Measurements from ENCODE around the gene NAXE. TPM values are rescaled to one million over a fixed set of nuclear protein-coding genes. Genes with fewer than 3 reads are reported as not detected.

NAXE gene
- total and polyA plus RNA-seq, 2 of the 13 experiments (the other 11 are each of a cell fraction or from before 2014, with no cell fraction given): 39.4 to 59.4 TPM

DNA sequence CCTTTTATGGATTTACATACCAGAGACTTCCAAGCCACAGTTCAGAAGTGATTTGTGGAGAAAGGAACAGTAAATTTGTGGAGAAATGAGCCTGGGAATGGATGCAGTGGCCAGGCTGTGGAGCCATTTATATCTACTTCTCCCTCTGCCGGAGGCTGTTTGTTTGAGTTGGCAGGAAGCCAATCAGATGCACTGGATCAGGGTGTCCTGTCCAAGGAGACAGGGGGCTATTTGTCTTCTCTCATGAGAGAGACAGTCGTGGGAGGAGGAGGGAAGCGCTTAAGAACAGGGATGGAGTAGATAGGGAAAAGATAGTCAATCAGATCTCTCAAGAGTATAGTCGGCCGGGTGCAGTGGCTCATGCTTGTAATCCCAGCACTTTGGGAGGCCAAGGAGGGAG is 24.9 kb downstream of the NAXE start (continued):
- TF ChIP-seq, protein P1, sequence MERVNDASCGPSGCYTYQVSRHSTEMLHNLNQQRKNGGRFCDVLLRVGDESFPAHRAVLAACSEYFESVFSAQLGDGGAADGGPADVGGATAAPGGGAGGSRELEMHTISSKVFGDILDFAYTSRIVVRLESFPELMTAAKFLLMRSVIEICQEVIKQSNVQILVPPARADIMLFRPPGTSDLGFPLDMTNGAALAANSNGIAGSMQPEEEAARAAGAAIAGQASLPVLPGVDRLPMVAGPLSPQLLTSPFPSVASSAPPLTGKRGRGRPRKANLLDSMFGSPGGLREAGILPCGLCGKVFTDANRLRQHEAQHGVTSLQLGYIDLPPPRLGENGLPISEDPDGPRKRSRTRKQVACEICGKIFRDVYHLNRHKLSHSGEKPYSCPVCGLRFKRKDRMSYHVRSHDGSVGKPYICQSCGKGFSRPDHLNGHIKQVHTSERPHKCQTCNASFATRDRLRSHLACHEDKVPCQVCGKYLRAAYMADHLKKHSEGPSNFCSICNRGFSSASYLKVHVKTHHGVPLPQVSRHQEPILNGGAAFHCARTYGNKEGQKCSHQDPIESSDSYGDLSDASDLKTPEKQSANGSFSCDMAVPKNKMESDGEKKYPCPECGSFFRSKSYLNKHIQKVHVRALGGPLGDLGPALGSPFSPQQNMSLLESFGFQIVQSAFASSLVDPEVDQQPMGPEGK (CRISPR knock-in tag; IDR thresholded peaks at IDR 0.05): peak; percentile 68
- TF ChIP-seq LCORL (IDR thresholded peaks at IDR 0.05): peak; percentile 42; the same call in 1 of the 2 replicates
- TF ChIP-seq LCORL (CRISPR knock-in tag; IDR thresholded peaks at IDR 0.05): no peak
- no peak for TF ChIP-seq SOX6 (IDR thresholded peaks at IDR 0.05)
- TF ChIP-seq SOX6 (CRISPR knock-in tag; IDR thresholded peaks at IDR 0.05): peak; percentile 29; the same call in 1 of the 2 replicates
- TF ChIP-seq, protein P2, sequence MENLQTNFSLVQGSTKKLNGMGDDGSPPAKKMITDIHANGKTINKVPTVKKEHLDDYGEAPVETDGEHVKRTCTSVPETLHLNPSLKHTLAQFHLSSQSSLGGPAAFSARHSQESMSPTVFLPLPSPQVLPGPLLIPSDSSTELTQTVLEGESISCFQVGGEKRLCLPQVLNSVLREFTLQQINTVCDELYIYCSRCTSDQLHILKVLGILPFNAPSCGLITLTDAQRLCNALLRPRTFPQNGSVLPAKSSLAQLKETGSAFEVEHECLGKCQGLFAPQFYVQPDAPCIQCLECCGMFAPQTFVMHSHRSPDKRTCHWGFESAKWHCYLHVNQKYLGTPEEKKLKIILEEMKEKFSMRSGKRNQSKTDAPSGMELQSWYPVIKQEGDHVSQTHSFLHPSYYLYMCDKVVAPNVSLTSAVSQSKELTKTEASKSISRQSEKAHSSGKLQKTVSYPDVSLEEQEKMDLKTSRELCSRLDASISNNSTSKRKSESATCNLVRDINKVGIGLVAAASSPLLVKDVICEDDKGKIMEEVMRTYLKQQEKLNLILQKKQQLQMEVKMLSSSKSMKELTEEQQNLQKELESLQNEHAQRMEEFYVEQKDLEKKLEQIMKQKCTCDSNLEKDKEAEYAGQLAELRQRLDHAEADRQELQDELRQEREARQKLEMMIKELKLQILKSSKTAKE (CRISPR knock-in tag; IDR thresholded peaks at IDR 0.05; ENCODE audit: borderline replicate concordance): 0 out of 2 replicates have a peak, but pooled peaks have one; percentile 17
- TF ChIP-seq NCOA2 (CRISPR knock-in tag; IDR thresholded peaks at IDR 0.05): peak; percentile 32; the same call in 1 of the 2 replicates

GRCh38 chr1:156618853-156619581 is 27.4 kb downstream of the NAXE start, which contains the start of gene HAPLN2:
Gene HAPLN2 (plus strand): TSS chr1:156619415. CDS start chr1:156623491, 4,076 bp downstream.
- Histone ChIP-seq H3K36me3 (replicated peaks in 1 of 2; ENCODE audit: control insufficient read depth in 1 of 2, insufficient read depth in 2 of 2, low read length in 2 of 2) (no peaks in the 10 kb centered on the region), H3K4me2 (ENCODE audit: low read depth, low read length) (no peak within 1 kb of the TSS), H2AFZ (ENCODE audit: low read length) (no peak within 1 kb of the TSS), H3K9ac (ENCODE audit: insufficient read depth, low read depth, low read length) (no peak within 1 kb of the TSS), H3K9me3 (ENCODE audit: low read length) (no peaks in the 10 kb centered on the region), H3K27ac (ENCODE audit: extremely low read length, insufficient read depth, low read length) (no peak within 1 kb of the TSS), H3K27me3 (ENCODE audit: control insufficient read depth in 1 of 2, insufficient read depth in 2 of 2, low read length in 2 of 2) (peaks cover 12 to 34% of the 10 kb centered on the region in 2 experiments), H3K79me2 (ENCODE audit: insufficient read depth, low read length) (no peaks in the 10 kb centered on the region), H4K20me1 (ENCODE audit: insufficient read depth, low read length) (no peaks in the 10 kb centered on the region), H3K4me3 (replicated peaks in 1 of 3; ENCODE audit: insufficient read depth in 1 of 3, low read depth in 2 of 3, low read length in 3 of 3) (no peak within 1 kb of the TSS), H3K4me1 (ENCODE audit: insufficient read depth, low read length) (peaks cover 37% of the 10 kb centered on the region)
- 6% methylated on average over 7 of the region's 7 CpGs for WGBS (ENCODE audit: low lambda C conversion rate)
- intact Hi-C loops (cut with micrococcal nuclease; ENCODE audit: unreplicated experiment): no loop called here
- in situ Hi-C loops (cut with HindIII; ENCODE audit: extremely low pct_ligation_motif_present, low pct_unique_long_range_greater_than_20kb): no loop called here
- peak; percentile 87 for FAIRE-seq
- ChIA-PET POLR2A (no interaction called here), CTCF (ENCODE audit: low intra/inter-chr PET ratio, low total read pairs) (interaction anchor here (0.7 to 1.6 kb wide), 3 partner anchors 38 to 191 kb away, joined by 3 to 4 read pairs (median 3); partner anchors contain the start of gene NES)
- BruUV-seq (replicated peaks): no TSS peak
- DNase-seq (ENCODE audit: low spot score): peak; percentile 38
- ATAC-seq: peak; percentile 72
- no peak for TF ChIP-seq ZNF407 (CRISPR knock-in tag; IDR thresholded peaks at IDR 0.05; ENCODE audit: not compliant biosample characterization)

Data from HepG2 (cell line).